GM12874 (cell line): Measurements from ENCODE around the gene PSMB10.

Experiments used
- TF ChIP-seq, protein P1 (sequence below): IDR thresholded peaks from 2 replicates; pipeline ENCODE4 v1.5.1; 2011; ENCODE audit warnings: low read depth, mild to moderate bottlenecking, control low read depth, low read length, moderate library complexity; ENCODE audit not compliant: insufficient read depth

The PSMB10 gene

GRCh38 chr16:67959536-67960329 is 23.1 kb upstream of the PSMB10 start:
- TF ChIP-seq, protein P1, sequence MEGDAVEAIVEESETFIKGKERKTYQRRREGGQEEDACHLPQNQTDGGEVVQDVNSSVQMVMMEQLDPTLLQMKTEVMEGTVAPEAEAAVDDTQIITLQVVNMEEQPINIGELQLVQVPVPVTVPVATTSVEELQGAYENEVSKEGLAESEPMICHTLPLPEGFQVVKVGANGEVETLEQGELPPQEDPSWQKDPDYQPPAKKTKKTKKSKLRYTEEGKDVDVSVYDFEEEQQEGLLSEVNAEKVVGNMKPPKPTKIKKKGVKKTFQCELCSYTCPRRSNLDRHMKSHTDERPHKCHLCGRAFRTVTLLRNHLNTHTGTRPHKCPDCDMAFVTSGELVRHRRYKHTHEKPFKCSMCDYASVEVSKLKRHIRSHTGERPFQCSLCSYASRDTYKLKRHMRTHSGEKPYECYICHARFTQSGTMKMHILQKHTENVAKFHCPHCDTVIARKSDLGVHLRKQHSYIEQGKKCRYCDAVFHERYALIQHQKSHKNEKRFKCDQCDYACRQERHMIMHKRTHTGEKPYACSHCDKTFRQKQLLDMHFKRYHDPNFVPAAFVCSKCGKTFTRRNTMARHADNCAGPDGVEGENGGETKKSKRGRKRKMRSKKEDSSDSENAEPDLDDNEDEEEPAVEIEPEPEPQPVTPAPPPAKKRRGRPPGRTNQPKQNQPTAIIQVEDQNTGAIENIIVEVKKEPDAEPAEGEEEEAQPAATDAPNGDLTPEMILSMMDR, result no peak

DNA sequence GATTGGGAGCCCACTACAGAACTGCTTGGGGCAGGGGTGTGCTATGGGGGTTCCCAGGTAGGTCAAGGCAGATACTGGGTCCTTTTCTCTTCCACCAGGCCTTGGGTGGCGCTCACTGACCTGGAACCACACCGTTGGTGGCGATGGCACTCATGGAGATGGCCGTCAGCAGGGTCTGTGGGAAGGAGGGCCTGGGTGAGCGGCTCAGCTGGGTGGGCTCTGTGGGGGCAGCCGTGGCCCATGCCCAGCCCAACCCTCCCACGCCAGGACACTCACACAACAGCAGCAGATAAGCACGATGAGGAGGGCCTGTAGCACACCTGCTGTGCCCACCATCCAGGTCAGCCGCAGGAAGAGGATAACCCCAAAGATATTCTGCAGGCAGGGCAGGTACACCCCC is 21.0 kb upstream of the PSMB10 start:
- TF ChIP-seq, protein P1, result no peak

GRCh38 chr16:67954421-67955196 is 18.0 kb upstream of the PSMB10 start:
- TF ChIP-seq, protein P1, result no peak

DNA sequence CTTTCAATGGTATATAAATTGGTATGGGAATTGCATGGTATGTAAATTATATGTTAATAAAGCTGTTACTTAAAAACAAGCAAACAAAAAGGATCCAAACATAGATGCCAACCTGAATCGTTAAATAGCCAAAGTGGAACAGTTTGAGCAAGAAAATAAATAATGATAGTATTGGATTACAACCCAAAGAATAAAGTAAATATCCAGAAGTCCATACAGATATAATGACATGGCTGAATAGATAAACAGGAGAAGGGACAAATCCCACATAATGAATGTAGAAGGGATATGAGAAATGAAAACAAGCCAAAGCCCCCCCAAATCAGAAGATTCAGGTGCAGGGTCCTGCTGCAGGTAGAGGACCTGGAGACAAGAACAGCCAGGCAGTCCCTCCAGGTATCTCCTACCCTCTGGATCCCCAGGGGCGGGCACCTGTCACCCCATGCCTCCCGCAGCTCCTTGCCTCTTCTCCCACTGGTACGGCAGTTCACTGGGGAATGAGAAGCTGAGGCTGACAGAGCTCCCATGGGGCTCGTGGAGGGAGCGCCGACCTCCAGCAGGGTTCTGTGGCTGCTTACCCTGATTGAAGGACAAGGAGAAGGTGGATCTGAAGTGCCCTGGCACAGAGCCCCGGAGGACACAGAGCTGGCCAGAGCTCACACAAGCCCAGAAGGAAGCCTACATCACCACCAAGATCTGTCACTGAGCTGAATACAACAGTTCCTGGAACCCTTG is 17.2 kb upstream of the PSMB10 start:
- TF ChIP-seq, protein P1, result no peak

- TF ChIP-seq, protein P1, result no peak
Observed at GRCh38 chr16:67951485-67951884, 14.8 kb upstream of the PSMB10 start.

DNA sequence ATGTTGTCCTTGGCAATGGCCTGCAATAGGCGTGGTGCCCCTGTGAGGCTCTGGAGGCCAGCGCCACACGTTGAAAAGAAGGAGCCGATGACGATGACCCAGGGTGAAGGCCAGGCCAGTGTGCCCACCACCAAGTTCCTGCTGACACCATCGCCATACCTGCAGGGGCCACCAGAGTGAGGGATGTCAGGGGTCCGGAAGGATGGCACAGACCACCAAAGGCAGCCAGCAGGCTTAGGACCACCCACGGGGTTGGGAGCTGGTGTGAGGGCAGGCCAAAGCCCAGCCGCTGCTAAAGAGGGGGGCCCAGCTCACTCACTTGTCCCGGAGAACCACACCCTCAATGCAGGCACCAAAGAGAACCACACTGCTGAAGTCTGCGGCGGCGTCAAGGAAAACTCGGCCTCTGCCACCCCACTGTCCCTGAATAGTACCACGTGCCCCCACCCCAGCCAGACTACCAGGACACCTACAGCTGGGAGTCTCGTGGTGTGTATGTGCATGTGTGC is 13.7 kb upstream of the PSMB10 start:
- TF ChIP-seq, protein P1, result no peak

DNA sequence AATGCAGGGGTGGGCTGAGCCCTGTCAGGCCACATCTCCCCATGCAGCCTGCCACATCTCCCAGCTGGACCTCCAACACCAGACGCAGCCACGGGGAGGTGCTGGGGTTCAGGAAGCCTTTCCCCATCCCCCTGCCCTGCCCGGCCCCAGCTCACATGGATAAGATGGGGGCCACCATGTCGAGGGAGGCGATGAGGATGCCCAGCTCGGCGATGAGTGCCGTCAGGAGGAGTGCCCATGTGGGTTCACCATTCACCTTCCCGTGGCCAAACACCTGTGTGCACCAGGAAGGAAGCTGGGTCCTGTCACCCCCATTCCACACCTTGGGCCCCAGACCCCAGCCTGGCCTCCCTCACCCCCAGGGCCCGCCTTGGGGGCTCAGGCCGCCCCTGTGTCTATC is 13.0 kb upstream of the PSMB10 start:
- TF ChIP-seq, protein P1, result no peak
